SK-N-SH treated with all-trans-retinoic acid at 6 μM for 48 hours (cell line): Measurements from ENCODE around the gene SLC22A23.

Experiments used
- ATAC-seq: fragments of 200-7000 bp; cut with Tn5 transposase; 3 replicates; pipeline ENCODE4 v1.9.1; 2020; ENCODE audit warnings: mild to moderate bottlenecking, moderate library complexity
- ARNTL ChIP-seq: fragments of 450-650 bp; formaldehyde crosslinking; IDR thresholded peaks from 2 replicates; pipeline ENCODE4 v1.5.0; 2020; ENCODE audit warnings: low read depth, mild to moderate bottlenecking, moderate library complexity, borderline replicate concordance
- BACH2 ChIP-seq: fragments of 250-450 bp; sonication (Bioruptor Pico); IDR thresholded peaks from 2 replicates; pipeline ENCODE4 v1.9.0; 2021; ENCODE audit warnings: mild to moderate bottlenecking, borderline replicate concordance
- CREB5 ChIP-seq: fragments of 250-450 bp; sonication (Bioruptor Pico); IDR thresholded peaks from 2 replicates; pipeline ENCODE4 v1.5.1; 2020; ENCODE audit warnings: low read depth, mild to moderate bottlenecking, moderate library complexity
- CSDC2 ChIP-seq: fragments of 250-450 bp; sonication (Bioruptor Pico); IDR thresholded peaks from 2 replicates; pipeline ENCODE4 v1.5.0; 2020; ENCODE audit warnings: mild to moderate bottlenecking, moderate library complexity
- CSRNP3 ChIP-seq: fragments of 250-450 bp; sonication (Bioruptor Pico); IDR thresholded peaks from 2 replicates; pipeline ENCODE4 v1.5.1; 2021; ENCODE audit warnings: mild to moderate bottlenecking, moderate library complexity
- GLIS3 ChIP-seq: fragments of 250-450 bp; sonication (Bioruptor Pico); IDR thresholded peaks from 2 replicates; pipeline ENCODE4 v1.5.0; 2020; ENCODE audit warnings: mild to moderate bottlenecking, moderate library complexity
- OSR1 ChIP-seq: fragments of 250-450 bp; sonication (Bioruptor Pico); IDR thresholded peaks from 2 replicates; pipeline ENCODE4 v1.8.0; 2022; ENCODE audit warnings: moderate library complexity, mild to moderate bottlenecking, inconsistent platforms
- PATZ1 ChIP-seq: fragments of 250-450 bp; sonication (Bioruptor Pico); IDR thresholded peaks from 2 replicates; pipeline ENCODE4 v1.8.0; 2020; ENCODE audit warnings: mild to moderate bottlenecking, moderate library complexity, borderline replicate concordance
- POU6F1 ChIP-seq: fragments of 250-450 bp; sonication (Bioruptor Pico); IDR thresholded peaks from 2 replicates; pipeline ENCODE4 v1.8.0; 2021; ENCODE audit warnings: low read depth, mild to moderate bottlenecking, moderate library complexity, borderline replicate concordance
- SNAI2 ChIP-seq: fragments of 250-450 bp; sonication (Bioruptor Pico); IDR thresholded peaks from 2 replicates; pipeline ENCODE4 v1.5.0; 2020; ENCODE audit warnings: mild to moderate bottlenecking, moderate library complexity
- TCF4 ChIP-seq: fragments of 250-450 bp; sonication (Bioruptor Pico); IDR thresholded peaks from 2 replicates; pipeline ENCODE4 v1.8.0; 2021; ENCODE audit warnings: mild to moderate bottlenecking, moderate library complexity, borderline replicate concordance
- TSHZ2 ChIP-seq: fragments of 250-450 bp; sonication (Bioruptor Pico); IDR thresholded peaks from 2 replicates; pipeline ENCODE4 v1.5.0; 2020; ENCODE audit warnings: mild to moderate bottlenecking, moderate library complexity
- ZC3H10 ChIP-seq: fragments of 250-450 bp; sonication (Bioruptor Pico); IDR thresholded peaks from 2 replicates; pipeline ENCODE4 v1.5.1; 2021; ENCODE audit warnings: mild to moderate bottlenecking, moderate library complexity
- ZFP30 ChIP-seq: fragments of 450-650 bp; formaldehyde crosslinking; IDR thresholded peaks from 2 replicates; pipeline ENCODE4 v1.5.0; 2022; ENCODE audit warnings: mild to moderate bottlenecking, moderate library complexity
- ZNF565 ChIP-seq: fragments of 450-650 bp; formaldehyde crosslinking; conservative IDR thresholded peaks from 2 replicates; pipeline ENCODE4 v1.5.0; 2020; ENCODE audit warnings: low read depth, mild to moderate bottlenecking, moderate library complexity
- ZNF70 ChIP-seq: fragments of 450-650 bp; formaldehyde crosslinking; IDR thresholded peaks from 2 replicates; pipeline ENCODE4 v1.5.0; 2020; ENCODE audit warnings: mild to moderate bottlenecking, moderate library complexity
- ZNF8 ChIP-seq: fragments of 450-650 bp; formaldehyde crosslinking; IDR thresholded peaks from 2 replicates; pipeline ENCODE4 v1.5.0; 2020; ENCODE audit warnings: mild to moderate bottlenecking, moderate library complexity

SLC22A23 gene

GRCh38 chr6:3320238-3320811, 136.5 kb downstream of the SLC22A23 start:
- ATAC-seq: no peak
- no peak for TF ChIP-seq TSHZ2 (CRISPR knock-in tag)
- no peak for TF ChIP-seq SNAI2 (CRISPR knock-in tag)
- TF ChIP-seq ZFP30 (CRISPR knock-in tag): no peak
- no peak for TF ChIP-seq ZNF70 (CRISPR knock-in tag)
- TF ChIP-seq ZNF8: no peak
- TF ChIP-seq ZNF565 (CRISPR knock-in tag): no peak
- TF ChIP-seq CSRNP3 (CRISPR knock-in tag): no peak
- TF ChIP-seq GLIS3 (CRISPR knock-in tag): no peak
- TF ChIP-seq POU6F1: no peak
- TF ChIP-seq BACH2: no peak
- TF ChIP-seq ARNTL (CRISPR knock-in tag): no peak
- no peak for TF ChIP-seq CSDC2 (CRISPR knock-in tag)
- TF ChIP-seq, all 23 proteins: peak for 0

GRCh38 chr6:3319610-3320200, 137.1 kb downstream of the SLC22A23 start:
- ATAC-seq: no peak

More at GRCh38 chr6:3319610-3320200, 137.1 kb downstream of the SLC22A23 start:
- TF ChIP-seq TSHZ2 (CRISPR knock-in tag) (no peak), CSRNP3 (CRISPR knock-in tag) (no peak), ZNF8 (no peak), PATZ1 (CRISPR knock-in tag) (no peak), CREB5 (no peak), TCF4 (CRISPR knock-in tag) (no peak), ARNTL (CRISPR knock-in tag) (no peak), OSR1 (CRISPR knock-in tag) (no peak), ZC3H10 (no peak), POU6F1 (no peak)
